Fibroblast of lung (primary cell): ENCODE measurements around the gene TXNRD2. TPM values are rescaled to one million over a fixed set of nuclear protein-coding genes. Genes with fewer than 3 reads are reported as not detected.

Source experiments
- DNase-seq, 2 donors: peaks; one replicate each; pipeline versions ENCODE4 v3.0.0 to v3.0.0-alpha.2; 2010; ENCODE audit warnings: low read depth in 2 of 2
- H2AFZ ChIP-seq: 2 replicates; pipeline ENCODE4 v1.5.1; 2012; ENCODE audit warnings: low read length, control low read depth, inconsistent platforms
- H3K27ac ChIP-seq: 2 replicates; pipeline ENCODE4 v1.5.1; 2011; ENCODE audit warnings: low read length, control low read depth; ENCODE audit not compliant: insufficient read depth
- H3K27me3 ChIP-seq: 2 replicates; pipeline ENCODE4 v1.5.1; 2011; ENCODE audit warnings: mild to moderate bottlenecking, low read length; ENCODE audit not compliant: control insufficient read depth, insufficient read depth
- H3K36me3 ChIP-seq: 2 replicates; pipeline ENCODE4 v1.5.1; 2011; ENCODE audit warnings: low read length; ENCODE audit not compliant: control insufficient read depth, insufficient read depth
- H3K4me1 ChIP-seq: 2 replicates; pipeline ENCODE4 v1.5.1; 2011; ENCODE audit warnings: low read length; ENCODE audit not compliant: control insufficient read depth, insufficient read depth; ENCODE audit errors: extremely low read depth
- H3K4me2 ChIP-seq: 2 replicates; pipeline ENCODE4 v1.5.1; 2011; ENCODE audit warnings: low read length, control low read depth; ENCODE audit not compliant: insufficient read depth; ENCODE audit errors: extremely low read depth
- H3K4me3 ChIP-seq, 4 experiments: fragments of 200-600 bp in 1 of 4; sonication (generic) in 1 of 4; replicated peaks in 1 of 4; 2 replicates each; pipeline ENCODE4 v1.5.1; 2011 to 2016; ENCODE audit warnings: low read length in 4 of 4, low read depth in 3 of 4, mild to moderate bottlenecking in 3 of 4, control low read depth in 2 of 4, inconsistent platforms in 1 of 4, mixed read lengths in 1 of 4; ENCODE audit not compliant: insufficient read depth in 1 of 4; ENCODE audit errors: control extremely low read depth in 1 of 4
- H3K79me2 ChIP-seq: 2 replicates; pipeline ENCODE4 v1.5.1; 2012; ENCODE audit warnings: mild to moderate bottlenecking, low read length, inconsistent platforms; ENCODE audit not compliant: control insufficient read depth, insufficient read depth
- H3K9ac ChIP-seq: 2 replicates; pipeline ENCODE4 v1.5.1; 2011; ENCODE audit warnings: mild to moderate bottlenecking, low read length, control low read depth; ENCODE audit not compliant: insufficient read depth
- H3K9me3 ChIP-seq: 2 replicates; pipeline ENCODE4 v1.5.1; 2012; ENCODE audit warnings: low read depth, low read length; ENCODE audit not compliant: control insufficient read depth, insufficient read depth
- H4K20me1 ChIP-seq: 2 replicates; pipeline ENCODE4 v1.5.1; 2011; ENCODE audit warnings: low read length; ENCODE audit not compliant: control insufficient read depth, insufficient read depth; ENCODE audit errors: extremely low read depth
- EZH2 ChIP-seq: IDR thresholded peaks from 2 replicates; pipeline ENCODE4 v1.5.1; 2012; ENCODE audit warnings: low read length, control low read depth, mild to moderate bottlenecking; ENCODE audit errors: missing control alignments
- polyA plus RNA-seq, 2 donors: library from polyadenylated mRNA; depleted of rRNA in 1 of 2; stranded (reverse) in 1 of 2; unstranded in 1 of 2; fragments of >200 nt; gene quantifications; 2 replicates each; pipeline ENCODE4 v1.2.1, GENCODE V29; 2011 to 2012; ENCODE audit warnings: missing spikeins in 1 of 2
- total RNA-seq: library from RNA; depleted of rRNA; stranded (reverse); fragments of >200 nt; gene quantifications from 2 replicates; pipeline ENCODE4 v1.2.1, GENCODE V29; 2014
- TF ChIP-seq, protein P1 (sequence below), 2 donors: IDR thresholded peaks in 1 of 2; conservative IDR thresholded peaks in 1 of 2; 1 replicate in 1 of 2; 2 replicates in 1 of 2; pipeline ENCODE4 v1.5.1; 2011 to 2012; ENCODE audit warnings: low read length in 2 of 2, control low read depth in 1 of 2, inconsistent platforms in 1 of 2, low read depth in 1 of 2, mild to moderate bottlenecking in 1 of 2

Gene TXNRD2
- total and polyA plus RNA-seq, 2 donors (not counting 1 experiment from before 2014, with no cell fraction given), result 13.2 to 30.7 TPM

DNA sequence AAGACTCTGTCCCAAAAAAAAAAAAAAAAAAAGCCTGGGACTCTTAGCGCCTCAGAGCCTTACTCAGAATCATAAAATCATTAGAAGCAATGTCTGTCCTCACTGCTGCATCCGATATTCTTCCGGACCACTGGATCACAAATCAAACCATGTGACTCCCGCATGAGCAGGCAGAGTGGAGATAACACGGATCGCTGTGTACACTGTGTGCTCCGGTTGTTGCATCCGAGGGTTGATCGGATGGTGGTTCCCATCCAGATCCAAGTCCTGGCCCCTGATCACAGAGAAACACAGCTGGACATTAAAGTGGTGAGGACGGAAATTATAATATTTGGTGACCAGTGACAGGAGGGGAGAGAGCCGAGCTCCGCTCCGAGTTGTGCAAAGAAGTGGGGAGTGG lies 9.7 kb upstream of the TXNRD2 start:
- H3K4me2 ChIP-seq, result no peak overlapping the region
- H4K20me1 ChIP-seq, result no peaks in the 10 kb centered on the region
- no peaks in the 10 kb centered on the region for H3K27me3 ChIP-seq
- H3K27ac ChIP-seq, result no peak overlapping the region
- no peak overlapping the region for H3K9ac ChIP-seq
- no peaks in the 10 kb centered on the region for H3K9me3 ChIP-seq
- H3K36me3 ChIP-seq, result no peaks in the 10 kb centered on the region
- DNase-seq, result no peak
- H3K79me2 ChIP-seq, result peaks cover 17% of the 10 kb centered on the region
- H3K4me1 ChIP-seq, result peaks cover 21% of the 10 kb centered on the region
- no peak overlapping the region for H3K4me3 ChIP-seq
- no peak overlapping the region for H2AFZ ChIP-seq
- TF ChIP-seq, protein P1, sequence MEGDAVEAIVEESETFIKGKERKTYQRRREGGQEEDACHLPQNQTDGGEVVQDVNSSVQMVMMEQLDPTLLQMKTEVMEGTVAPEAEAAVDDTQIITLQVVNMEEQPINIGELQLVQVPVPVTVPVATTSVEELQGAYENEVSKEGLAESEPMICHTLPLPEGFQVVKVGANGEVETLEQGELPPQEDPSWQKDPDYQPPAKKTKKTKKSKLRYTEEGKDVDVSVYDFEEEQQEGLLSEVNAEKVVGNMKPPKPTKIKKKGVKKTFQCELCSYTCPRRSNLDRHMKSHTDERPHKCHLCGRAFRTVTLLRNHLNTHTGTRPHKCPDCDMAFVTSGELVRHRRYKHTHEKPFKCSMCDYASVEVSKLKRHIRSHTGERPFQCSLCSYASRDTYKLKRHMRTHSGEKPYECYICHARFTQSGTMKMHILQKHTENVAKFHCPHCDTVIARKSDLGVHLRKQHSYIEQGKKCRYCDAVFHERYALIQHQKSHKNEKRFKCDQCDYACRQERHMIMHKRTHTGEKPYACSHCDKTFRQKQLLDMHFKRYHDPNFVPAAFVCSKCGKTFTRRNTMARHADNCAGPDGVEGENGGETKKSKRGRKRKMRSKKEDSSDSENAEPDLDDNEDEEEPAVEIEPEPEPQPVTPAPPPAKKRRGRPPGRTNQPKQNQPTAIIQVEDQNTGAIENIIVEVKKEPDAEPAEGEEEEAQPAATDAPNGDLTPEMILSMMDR (conservative IDR thresholded peaks at IDR 0.05 in 1 of 2, IDR thresholded peaks at IDR 0.05 in 1 of 2; ENCODE audit: low read depth in 1 of 2, low read length in 2 of 2), result no peak
- no peak for TF ChIP-seq EZH2

DNA sequence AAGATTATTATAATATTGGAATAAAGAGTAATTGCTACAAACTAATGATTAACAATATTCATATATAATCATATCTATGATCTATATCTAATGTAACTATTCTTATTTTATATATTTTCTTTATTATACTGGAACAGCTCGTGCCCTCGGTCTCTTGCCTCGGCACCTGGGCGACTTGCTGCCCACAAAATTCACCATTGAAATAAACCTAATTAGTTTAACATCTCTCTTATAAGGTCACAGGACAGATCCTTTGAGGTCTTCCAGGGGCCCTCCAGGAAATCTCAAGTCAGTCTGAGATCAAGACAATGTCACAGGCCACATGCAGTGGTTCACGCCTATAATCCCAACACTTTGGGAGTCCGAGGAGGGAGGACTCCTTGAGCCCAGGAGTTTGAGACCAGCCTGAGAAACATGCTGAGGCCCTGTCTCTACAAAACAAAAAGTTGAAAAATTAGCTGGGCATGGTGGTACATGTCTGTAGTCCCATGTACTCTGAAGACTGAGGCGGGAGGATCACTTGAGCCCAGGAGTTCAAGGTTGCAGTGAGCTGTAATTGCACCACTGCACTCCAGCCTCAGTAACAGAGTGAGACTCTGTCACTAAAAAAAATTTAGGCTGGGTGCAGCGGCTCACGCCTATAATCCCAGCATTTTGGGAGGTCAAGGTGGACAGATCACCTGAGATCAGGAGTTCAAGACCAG lies 6.6 kb upstream of the TXNRD2 start:
- peaks cover 23% of the 10 kb centered on the region for H3K4me1 ChIP-seq
- no peaks in the 10 kb centered on the region for H4K20me1 ChIP-seq
- H3K9me3 ChIP-seq, result no peaks in the 10 kb centered on the region
- H3K4me2 ChIP-seq, result no peak overlapping the region
- H3K36me3 ChIP-seq, result no peaks in the 10 kb centered on the region
- H3K27me3 ChIP-seq, result no peaks in the 10 kb centered on the region
- H3K9ac ChIP-seq, result no peak overlapping the region
- peak overlapping the region; percentile 7 for H3K27ac ChIP-seq
- no peak for DNase-seq
- H3K4me3 ChIP-seq, result no peak overlapping the region
- no peak for TF ChIP-seq EZH2
- TF ChIP-seq, protein P1 (conservative IDR thresholded peaks at IDR 0.05 in 1 of 2, IDR thresholded peaks at IDR 0.05 in 1 of 2; ENCODE audit: low read depth in 1 of 2, low read length in 2 of 2), result no peak
- no peak overlapping the region for H2AFZ ChIP-seq
- peaks cover 35% of the 10 kb centered on the region for H3K79me2 ChIP-seq

DNA sequence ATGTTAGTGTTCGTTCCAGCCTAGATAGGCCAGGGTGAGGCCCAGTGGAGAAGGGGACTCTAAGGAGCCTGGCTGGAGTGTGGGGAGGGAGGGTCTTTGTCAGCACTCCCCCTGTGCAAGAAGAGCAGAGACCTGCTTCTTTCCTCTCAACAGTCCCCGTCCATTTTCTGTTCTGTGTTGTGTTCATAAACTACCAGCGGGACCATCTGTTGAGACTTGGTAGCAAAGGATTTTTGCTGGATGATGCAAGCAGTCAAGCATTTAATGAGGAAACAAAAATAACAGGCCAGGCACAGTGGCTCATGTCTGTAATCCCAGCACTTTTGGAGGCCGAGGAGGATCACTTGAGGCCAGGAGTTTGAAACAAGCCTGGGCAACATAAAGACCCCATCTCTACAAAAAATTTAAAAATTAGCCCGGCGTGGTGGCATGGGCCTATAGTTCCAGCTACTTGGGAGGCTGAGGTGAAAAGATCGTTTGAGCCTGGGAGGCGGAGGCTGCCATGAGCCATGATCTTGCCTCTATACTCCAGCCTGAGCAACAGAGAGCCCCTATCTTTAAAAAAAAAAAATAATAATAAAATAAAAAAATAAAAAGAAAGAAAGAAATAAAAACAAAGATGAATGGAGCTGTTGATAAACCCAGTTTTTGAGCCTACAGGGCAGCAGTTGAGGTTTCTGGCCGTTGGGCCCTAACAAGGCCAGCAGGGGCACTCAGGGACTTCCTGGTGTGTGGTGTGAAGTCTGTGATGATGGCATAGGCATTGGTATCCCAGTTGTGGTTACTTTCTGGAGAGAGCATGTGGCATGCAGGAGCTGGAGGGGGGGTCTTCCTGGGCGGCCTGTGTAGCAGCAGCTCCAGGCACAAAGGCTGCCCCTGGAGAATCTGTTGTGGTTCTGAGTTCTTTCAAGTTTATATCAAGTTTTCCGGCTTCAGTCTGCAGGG lies 1.7 kb upstream of the TXNRD2 start:
- Histone ChIP-seq H3K79me2 (peaks cover 46% of the 10 kb centered on the region), H3K27me3 (no peaks in the 10 kb centered on the region), H3K9ac (peak overlapping the region; percentile 89), H4K20me1 (no peaks in the 10 kb centered on the region), H3K4me2 (peak overlapping the region; percentile 99), H3K36me3 (no peaks in the 10 kb centered on the region), H2AFZ (peak overlapping the region; percentile 16), H3K4me1 (peaks cover 19% of the 10 kb centered on the region), H3K27ac (peak overlapping the region; percentile 99), H3K9me3 (no peaks in the 10 kb centered on the region), H3K4me3 (peak overlapping the region; percentile 81 to 95 (median 87))
- TF ChIP-seq, protein P1 (conservative IDR thresholded peaks at IDR 0.05 in 1 of 2, IDR thresholded peaks at IDR 0.05 in 1 of 2; ENCODE audit: low read depth in 1 of 2, low read length in 2 of 2), result no peak
- no peak for TF ChIP-seq EZH2
- DNase-seq, result peak; percentile 92 to 93
